Cardiac septum (tissue), 1 donor: ENCODE data around the gene RPS6KA5. TPM values are rescaled to one million over a fixed set of nuclear protein-coding genes. Genes with fewer than 3 reads are reported as not detected.
"Not testable (repeated sequence)": the region's sequence is repeated elsewhere in the genome, so short reads cannot be mapped to it uniquely, and the experiment has no call there.

ENCODE experiments used
- DNase-seq: peaks from one replicate; pipeline ENCODE4 v3.0.0-alpha.2; 2020; ENCODE audit warnings: low spot score
- intact Hi-C: fragments of 100-400 bp; cut with DNase I; formaldehyde crosslinking; loops from one replicate; pipeline ENCODE4 v1.14.0; 2022
- total RNA-seq: library from RNA; stranded (reverse); fragmentation: NEBNext Ultra II Directional; extraction: Animal tissue kit (Norgen Biotek cat#: 25700); gene quantifications from one replicate; pipeline ENCODE4 v1.2.1, GENCODE V29; 2021
- donor health status: DM: no; HTN: no; CAD: no.

The RPS6KA5 gene
- total RNA-seq, 1 donor from 2014 or later = 3.8 TPM

DNA sequence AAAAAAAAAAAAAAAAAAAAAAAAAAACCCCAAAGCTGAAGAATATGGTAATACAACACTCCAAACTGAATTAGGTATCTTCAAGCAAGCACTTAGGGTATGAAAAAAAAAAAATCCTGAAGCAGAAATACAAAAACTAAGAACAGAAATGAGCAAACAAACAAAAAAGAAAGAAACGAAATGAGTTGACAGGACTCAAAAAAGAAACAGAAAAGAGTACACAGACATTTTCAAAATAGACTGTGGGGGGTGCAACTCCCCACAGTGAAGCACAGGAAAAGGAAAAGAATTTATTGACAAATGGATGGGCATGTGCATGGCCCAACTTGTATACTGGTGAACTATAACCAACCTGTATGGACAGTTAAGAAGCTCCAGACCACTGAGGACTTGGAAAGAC lies 24.6 kb downstream of the RPS6KA5 start:
- intact Hi-C loops = no loop called here
- DNase-seq = no peak

DNA sequence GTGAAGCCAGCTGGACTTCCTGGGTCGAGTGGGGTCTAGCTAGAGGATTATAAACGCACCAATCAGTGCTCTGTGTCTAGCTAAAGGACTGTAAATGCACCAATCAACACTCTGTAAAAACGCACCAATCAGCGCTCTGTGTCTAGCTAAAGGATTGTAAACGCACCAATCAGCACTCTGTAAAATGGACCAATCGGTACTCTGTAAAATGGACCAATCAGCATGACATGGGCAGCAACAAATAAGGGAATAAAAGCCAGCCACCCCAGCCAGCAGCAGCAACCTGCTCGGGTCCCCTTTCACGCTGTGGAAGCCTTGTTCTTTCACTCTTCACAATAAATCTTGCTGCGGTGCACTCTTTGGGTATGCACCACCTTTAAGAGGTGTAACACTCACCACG lies 26.1 kb downstream of the RPS6KA5 start:
- DNase-seq, intact Hi-C loops: not testable (repeated sequence)

DNA sequence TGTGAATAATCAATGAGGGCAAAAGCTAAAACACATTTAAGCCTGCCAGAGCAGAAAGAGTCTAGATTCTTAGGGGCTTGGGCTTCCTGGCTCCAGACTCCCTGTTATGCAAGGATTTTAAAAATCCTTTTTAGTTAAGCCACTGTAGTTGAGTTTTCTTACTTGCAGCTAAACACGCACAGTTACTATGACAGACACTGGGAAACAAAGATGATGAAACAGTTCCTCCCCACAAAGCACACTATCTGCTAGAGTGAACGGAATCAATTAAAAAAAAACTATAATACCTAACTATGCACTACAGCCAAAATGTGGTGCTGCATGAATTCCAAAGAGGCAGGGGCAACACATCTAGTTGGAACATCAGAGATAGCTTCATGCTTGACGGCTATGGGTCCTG lies 28.2 kb downstream of the RPS6KA5 start:
- intact Hi-C loops = no loop called here
- no peak for DNase-seq

DNA sequence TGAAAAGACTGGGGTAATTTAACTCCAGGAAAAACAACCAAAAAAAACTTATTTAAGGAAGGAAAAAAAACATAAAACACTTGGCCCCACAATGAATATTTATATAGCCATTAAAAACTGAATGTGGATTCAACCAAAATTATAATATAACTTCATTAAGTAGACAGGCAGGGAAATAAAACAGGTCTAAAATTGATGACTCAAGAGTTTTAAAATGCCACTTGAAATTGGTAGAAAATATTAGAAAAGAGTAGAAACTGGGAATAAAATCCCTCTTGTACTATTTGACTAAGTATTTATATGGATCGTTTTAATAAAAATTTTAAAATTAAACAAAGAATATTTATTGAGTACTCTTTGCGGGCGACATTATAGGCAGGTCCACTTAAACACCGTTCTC lies 28.8 kb downstream of the RPS6KA5 start:
- intact Hi-C loops = no loop called here
- no peak for DNase-seq

DNA sequence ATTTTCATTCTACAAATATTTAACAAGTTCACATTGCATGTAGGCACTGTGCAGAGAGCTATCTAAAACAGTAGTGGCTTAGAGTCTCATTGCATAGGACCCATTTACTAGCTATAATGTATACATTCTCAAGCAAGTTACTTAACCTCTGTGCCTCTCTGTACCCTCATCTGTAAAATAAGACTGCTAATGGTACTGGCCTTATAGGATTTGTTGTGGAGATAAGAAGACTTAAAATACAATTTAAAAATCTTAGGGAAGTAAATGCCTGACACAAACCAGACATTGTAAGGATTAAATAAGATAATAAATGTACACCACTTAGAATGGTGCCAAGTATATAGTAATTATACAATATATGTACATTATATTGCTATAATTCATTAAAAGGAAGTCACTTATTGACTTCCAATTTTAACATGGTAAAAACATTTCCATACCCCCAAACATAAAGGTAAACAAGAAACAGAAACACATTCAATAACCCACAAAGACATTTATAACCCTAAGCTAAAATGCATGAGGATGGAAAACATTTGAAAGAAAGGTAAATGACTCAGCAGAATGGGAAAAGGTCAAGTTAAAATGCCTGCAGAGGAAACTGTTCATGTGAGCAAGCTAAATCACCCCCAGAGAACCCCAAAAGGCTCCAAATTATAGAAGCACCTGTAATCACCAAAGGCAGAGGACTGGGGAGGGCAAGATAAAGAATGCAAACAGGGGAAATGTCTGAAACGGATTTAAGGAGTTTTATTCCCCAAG lies 30.8 kb downstream of the RPS6KA5 start:
- intact Hi-C loops = no loop called here
- DNase-seq = no peak

DNA sequence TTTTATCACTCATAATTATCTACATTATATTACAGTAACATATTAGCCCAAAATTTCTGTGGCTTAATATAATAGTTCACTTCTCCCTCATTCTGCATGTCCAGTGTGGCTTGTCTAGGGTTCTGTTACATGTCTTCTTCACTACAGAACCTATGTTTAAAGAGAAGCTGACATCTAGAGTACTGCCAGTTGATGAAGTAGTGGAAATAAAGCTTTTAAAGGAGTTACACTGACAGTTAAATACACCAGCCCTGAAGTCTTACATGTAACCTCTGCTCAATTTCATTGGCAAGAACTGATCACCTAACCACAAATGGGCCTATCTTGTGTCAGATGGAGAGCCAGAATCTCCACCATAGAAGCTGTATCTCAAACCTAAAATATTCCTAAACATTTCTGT lies 32.9 kb downstream of the RPS6KA5 start:
- intact Hi-C loops = no loop called here
- no peak for DNase-seq

DNA sequence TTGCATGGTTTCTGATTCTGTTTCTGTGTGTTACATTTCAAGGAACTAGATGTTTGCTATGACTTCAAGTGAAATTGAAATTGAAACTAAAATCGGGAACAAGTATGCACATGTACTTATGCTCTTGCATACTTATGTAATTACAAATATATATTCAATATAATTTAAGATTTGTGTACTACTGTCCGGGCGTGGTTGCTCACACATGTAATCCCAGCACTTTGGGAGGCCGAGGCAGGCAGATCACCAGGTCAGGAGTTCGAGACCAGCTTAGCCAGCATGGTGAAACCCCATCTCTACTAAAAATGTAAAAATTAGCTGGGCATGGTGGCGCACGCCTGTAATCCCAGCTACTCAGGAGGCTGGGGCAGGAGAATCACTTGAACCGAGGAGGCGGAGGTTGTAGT lies 37.8 kb downstream of the RPS6KA5 start:
- intact Hi-C loops, DNase-seq: not testable (repeated sequence)

DNA sequence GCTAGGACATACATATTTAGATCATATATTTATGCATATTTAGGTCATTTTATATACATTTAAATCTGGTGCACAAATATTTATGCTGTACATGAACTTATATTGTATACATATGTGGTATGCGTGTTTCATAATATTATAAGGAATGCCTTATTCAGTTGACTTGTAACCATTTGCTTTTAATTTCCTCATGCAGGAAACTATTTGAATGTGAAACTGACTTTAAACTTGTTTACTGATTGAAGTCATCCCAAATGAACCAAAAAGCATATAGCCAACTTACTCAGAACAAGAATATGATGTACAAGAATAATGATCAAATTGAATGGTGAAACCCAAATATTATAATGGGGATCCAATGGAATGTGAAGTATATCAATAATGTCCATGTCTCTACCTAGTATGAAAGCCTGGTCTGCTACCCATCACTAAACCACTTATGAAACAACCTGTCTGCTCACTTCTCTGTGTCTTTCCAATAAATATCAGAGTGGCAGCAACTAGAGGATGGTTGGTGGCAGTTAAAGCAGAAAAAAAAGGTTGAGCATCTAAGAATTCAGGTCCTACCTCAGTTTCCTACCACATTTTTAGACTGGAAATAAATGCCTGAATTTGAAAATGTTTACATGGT lies 38.3 kb downstream of the RPS6KA5 start:
- no peak for DNase-seq
- intact Hi-C loops = no loop called here

DNA sequence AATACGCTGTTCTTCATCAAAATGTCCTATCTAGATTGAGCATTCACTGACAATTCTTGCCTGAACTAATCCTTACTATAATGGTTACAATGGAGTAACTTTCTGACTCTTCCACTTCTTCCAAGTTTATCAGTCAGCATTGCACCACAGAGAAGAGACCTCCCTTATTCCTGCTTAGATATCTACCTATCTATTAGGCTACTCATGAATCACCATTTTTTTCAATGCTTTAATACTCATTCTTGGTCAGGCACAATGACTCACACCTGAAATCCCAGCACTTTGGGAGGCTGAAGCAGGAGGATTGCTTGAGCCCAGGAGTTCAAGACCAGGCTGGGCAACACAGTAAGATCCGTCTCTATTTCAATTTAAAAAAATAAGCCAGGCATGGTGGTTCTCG lies 39.3 kb downstream of the RPS6KA5 start:
- intact Hi-C loops = no loop called here
- DNase-seq = no peak

DNA sequence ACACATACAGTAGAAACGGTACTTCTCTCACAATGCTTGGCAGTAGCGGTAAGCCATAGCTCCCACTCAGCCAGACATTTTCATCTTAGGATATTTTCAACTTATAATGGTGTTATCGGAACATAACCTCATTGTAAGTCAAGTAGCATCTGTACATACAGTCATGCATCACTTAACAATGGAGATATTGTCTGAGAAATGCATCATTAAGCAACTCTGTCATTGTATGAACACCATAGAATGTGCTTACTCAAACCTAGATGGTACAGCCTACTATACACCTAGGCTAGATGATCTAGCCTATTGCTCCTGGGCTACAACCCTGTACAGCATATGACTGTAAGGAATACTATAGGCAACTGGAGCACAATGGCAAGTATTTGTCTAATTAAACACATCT lies 40.8 kb downstream of the RPS6KA5 start:
- intact Hi-C loops = no loop called here
- DNase-seq = no peak

DNA sequence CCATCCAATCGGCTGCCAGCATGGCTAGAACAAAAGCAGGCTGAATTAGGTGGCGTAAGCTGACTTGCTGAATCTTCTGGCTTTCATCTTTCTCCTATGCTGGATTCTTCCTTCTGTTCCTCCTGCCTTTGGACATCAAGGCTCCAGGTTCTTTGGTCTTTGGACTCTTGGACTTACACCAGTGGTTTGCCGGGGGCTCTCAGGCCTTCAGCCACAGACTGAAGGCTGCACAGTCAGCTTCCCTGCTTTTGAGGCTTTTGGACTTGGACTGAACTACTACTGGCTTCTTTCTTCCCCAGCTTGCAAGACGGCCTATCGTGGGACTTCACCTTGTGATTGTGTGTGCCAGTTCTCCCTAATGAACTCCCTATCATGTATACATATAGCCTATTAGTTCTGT lies 42.0 kb downstream of the RPS6KA5 start:
- intact Hi-C loops = no loop called here

DNA sequence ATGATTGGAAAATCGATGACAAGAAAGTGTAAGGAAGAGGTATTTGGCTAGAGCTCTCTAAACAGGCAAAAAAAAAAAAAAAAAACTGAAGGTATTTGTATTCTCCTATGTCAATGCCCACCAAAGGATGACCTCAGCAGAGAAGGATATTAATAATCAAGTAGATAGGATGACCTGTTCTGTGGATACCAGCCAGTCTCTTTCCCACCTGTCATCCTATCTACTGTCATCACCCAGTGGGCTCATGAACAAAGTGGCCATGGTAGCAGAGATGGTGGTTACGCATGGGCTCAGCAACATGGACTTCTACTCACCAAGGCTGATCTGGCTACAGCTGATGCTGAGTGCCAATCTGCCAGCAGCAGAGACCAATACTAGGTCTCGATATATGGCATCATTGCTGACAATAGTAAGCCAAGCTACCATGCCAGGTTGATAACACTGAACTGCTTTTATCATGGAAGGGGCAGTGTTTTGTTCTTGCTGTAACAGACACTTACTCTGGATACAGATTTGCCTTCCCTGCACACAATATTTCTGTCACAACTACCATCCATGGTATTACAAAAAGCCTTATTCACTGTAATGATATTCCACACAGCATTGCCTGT lies 43.5 kb downstream of the RPS6KA5 start:
- no peak for DNase-seq
- intact Hi-C loops = no loop called here

More for the DNA sequence above, 42.0 kb downstream of the RPS6KA5 start:
- no peak for DNase-seq

DNA sequence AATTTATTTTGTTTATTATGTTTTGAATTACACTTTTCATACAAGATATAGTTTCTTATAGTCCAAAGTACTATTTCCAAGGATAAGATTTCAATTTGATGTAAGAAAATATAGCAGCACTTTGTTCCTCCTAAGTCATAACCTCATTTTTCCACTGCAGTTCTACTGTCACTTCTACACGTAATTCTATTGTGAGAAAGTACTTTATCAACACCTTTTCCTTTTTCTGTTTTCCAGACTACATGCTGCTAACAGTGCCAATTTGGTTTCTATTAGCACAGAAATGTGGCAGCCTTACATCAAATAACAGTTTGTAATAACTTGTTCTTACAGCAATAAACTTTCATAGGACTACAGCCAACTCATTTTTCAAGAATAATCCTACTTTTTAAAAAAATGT lies 45.0 kb downstream of the RPS6KA5 start:
- DNase-seq = no peak
- intact Hi-C loops = no loop called here

DNA sequence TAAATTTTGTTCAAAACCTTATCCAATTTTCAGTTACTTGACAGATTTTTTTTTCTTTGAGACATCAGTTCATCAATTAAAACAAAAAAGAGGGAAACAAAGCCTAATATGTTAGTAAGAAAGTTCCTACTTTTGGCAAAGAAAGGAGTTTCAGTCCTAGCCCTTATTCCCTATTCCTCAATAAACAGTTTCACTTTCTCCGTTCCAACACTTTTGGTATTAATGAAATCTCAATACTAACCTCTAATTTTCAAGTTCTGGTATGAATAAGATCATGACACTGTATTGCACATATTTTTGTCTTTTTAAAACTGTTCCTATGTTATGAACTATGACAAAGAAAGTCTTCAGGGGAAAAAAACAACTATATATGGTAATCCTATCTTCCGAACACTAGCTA lies 48.4 kb downstream of the RPS6KA5 start:
- intact Hi-C loops = no loop called here
- DNase-seq = no peak

DNA sequence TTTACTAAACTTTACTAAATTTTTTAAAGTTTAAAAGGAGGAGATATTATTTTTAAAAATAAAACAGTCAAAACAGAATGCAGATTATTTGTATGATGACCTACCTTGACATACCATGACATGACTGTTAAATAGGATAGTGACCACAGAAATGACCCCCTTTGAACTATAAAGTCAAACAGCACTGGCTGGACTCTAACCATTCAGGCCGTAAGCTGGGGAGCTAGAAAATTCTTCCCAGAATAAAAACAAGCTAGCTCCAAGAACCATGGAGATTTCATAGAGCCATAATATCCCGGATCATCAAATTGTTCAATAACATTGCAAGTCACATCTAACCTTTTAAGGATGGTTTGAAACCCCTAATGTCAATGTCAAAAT lies 50.3 kb downstream of the RPS6KA5 start:
- DNase-seq = no peak
- intact Hi-C loops = no loop called here

DNA sequence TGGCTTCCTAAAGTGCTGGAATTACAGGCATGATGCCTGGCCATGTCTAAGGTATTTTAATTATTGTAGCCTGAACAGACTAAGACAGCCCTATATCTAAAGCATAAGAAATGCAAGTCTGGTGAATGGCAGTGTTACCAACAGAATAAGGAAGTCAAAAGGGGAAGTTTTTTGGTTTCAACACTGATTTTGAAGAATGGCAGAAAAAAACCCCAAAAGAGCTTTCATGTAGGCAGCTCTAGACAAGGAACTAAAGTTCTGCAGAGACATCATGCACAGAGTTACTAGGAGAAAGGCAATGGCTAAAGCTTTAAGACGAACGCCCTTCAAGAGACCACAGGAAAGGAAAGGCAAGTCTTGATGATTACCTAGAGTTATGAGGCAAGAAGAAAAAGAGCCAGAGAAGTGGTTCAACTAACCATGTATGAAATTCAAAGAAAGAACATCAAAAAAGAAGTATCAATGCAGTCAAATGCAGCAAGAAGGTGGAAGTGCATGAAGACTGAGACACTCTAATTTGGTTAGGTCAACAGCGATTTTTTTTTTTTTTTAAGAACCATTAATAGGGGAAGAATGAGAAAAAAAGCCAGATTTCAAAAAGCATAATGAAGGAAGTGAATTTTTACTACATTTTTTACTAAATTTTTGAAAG lies 50.8 kb downstream of the RPS6KA5 start:
- DNase-seq = no peak
- intact Hi-C loops = no loop called here

DNA sequence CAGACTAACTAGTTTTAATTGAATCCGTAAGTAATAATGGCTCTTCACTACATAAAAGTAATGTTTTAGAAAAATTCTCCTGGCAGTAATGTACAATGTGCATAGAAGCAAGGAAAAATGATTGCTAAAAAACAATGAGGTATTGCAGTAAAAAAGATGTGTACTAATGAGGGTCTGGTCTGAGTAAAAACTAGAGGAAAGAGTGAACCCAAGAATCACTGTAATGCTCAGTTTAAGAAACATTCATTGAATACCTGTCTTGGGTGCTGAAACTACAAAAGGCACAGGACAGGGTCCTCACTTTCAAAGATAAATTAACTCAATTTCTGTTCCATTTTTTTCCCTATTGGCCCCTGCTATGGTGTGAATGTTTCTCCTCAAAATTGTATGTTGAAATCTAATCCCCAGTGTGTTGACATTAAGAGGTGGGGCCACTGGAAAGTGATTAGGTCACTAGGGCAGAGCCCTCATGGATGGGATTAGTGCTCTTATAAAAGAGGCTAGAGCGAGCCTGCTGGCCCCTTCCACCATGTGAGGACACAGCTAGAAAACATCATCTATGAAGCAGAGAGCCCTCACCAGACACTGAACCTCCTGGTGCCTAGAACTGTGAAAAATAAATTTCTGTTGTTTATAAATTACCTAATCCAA lies 51.6 kb downstream of the RPS6KA5 start:
- no peak for DNase-seq
- intact Hi-C loops = no loop called here

DNA sequence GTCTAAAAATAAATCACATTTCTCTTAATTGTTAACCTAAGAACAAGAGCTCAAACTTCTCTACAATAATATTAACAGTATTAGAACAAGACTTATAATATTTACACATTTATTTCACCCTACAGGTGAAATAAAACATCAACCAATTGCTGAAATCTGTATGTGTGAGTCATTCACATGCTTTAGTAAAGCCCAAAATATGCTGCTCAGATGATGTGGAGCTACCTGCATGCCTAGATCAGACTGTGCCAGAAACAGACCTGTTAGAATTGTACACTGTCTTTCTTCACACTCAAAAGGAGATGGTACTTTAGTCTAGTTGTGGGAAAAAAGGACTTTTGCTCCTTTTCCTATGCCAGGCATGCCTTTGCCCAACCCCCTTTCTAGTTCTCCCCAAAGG lies 54.7 kb downstream of the RPS6KA5 start:
- intact Hi-C loops = no loop called here
- no peak for DNase-seq

DNA sequence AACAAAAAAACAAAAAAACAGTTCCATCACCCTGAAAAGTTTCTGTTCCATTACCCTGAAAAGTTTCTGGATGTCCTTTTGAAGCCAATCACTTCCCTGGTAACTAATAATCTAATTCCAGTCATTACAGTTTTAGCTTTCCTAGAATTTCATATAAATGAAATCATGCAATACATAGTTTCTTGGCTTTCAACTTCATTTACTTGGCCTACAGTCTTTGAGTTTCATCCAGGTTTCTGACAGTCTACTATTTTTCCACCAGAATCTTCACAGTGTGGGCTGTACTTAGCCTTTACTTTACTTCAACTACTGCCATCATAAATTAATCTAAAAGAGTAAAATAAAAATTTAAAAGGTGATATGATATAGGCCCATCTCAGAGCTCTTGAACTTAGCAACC lies 55.5 kb downstream of the RPS6KA5 start:
- no peak for DNase-seq
- intact Hi-C loops = no loop called here

DNA sequence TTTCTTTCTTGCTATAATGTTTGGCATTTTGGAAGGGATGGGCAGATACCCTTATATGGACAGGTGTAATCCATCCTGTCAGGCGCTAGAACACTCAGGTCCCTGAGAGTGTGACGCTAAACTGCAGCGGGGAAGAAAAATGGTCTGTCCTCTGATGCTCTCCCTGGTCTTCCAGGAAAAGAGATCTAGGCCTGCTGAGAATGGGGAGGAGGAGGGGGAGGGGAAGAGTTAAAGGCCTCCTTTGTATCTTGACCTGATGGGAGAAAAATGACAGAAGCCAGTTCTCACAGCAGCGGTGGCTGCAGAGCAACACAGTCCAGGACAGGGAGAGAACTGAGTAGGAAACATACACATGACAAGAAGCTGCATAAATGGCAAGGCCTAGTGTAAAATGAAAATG lies 61.1 kb downstream of the RPS6KA5 start:
- intact Hi-C loops = no loop called here
- no peak for DNase-seq
